K562 (cell line): ENCODE results near the gene SIRT2. TPM values are rescaled to one million over a fixed set of nuclear protein-coding genes. Genes with fewer than 3 reads are reported as not detected.

Source experiments
- DNMT1 ChIP-seq: fragments of 450-650 bp; IDR thresholded peaks from 2 replicates; pipeline ENCODE4 v1.6.1; 2016; ENCODE audit warnings: antibody characterized with exemption, mild to moderate bottlenecking
- ESRRA ChIP-seq: fragments of 450-650 bp; IDR thresholded peaks from 2 replicates; pipeline ENCODE4 v1.6.1; 2014; ENCODE audit warnings: low read depth, mild to moderate bottlenecking, moderate library complexity, borderline replicate concordance
- HINFP ChIP-seq: fragments of 450-650 bp; conservative IDR thresholded peaks from 2 replicates; pipeline ENCODE4 v1.6.1; 2016; ENCODE audit warnings: missing genetic modification characterization, low read depth, mild to moderate bottlenecking, control low read depth, missing compliant biosample characterization
- KDM4B ChIP-seq, 2 experiments: fragments of 450-650 bp in 1 of 2; sonication (generic) in 1 of 2; IDR thresholded peaks; 2 replicates each; pipeline ENCODE4 v1.6.1; 2016 to 2017; ENCODE audit warnings: borderline replicate concordance in 2 of 2, antibody characterized with exemption in 1 of 2, low read depth in 1 of 2, mild to moderate bottlenecking in 1 of 2
- MED1 ChIP-seq: sonication (generic); formaldehyde crosslinking; IDR thresholded peaks from 2 replicates; pipeline ENCODE4 v1.8.1; 2023; ENCODE audit warnings: missing genetic modification reagents, borderline replicate concordance
- TFAM ChIP-seq: fragments of 250-450 bp; sonication (Bioruptor Pico); conservative IDR thresholded peaks from 2 replicates; pipeline ENCODE4 v1.5.0; 2021; ENCODE audit warnings: mild to moderate bottlenecking, moderate library complexity
- ZBTB11 ChIP-seq, 3 experiments: fragments of 200-800 bp in 1 of 3; fragments of 250-450 bp in 1 of 3; fragments of 450-650 bp in 1 of 3; sonication (Bioruptor Pico) in 1 of 3; sonication (Bioruptor generic) in 1 of 3; formaldehyde crosslinking in 1 of 3; IDR thresholded peaks; 2 replicates each; pipeline versions ENCODE4 v1.6.1 to v1.8.0; 2016 to 2022; ENCODE audit warnings: mild to moderate bottlenecking in 2 of 3, missing genetic modification characterization in 2 of 3, missing compliant biosample characterization in 1 of 3, moderate library complexity in 1 of 3
- ZBTB49 ChIP-seq: sonication (generic); formaldehyde crosslinking; IDR thresholded peaks from 2 replicates; pipeline ENCODE4 v1.8.0; 2022; ENCODE audit warnings: missing genetic modification reagents, mild to moderate bottlenecking, borderline replicate concordance
- ZNF408 ChIP-seq: fragments of 250-450 bp; sonication (Bioruptor Pico); IDR thresholded peaks from 2 replicates; pipeline ENCODE4 v1.4.0; 2020; ENCODE audit warnings: low read depth, mild to moderate bottlenecking, moderate library complexity
- polyA plus RNA-seq, 8 experiments: library from polyadenylated mRNA; depleted of rRNA in 4 of 8; stranded (reverse) in 5 of 8; unstranded in 3 of 8; fragments of >200 nt; fragmentation: Nextera tagmentation in 2 of 8; fragmentation: Illumina TruSeq in 1 of 8; extraction: Ambion mirVana in 2 of 8; extraction: Trizol in 1 of 8; gene quantifications; 2 replicates each; pipeline versions ENCODE4 v1.2.1 to v1.2.3, GENCODE V29; 2011 to 2014; ENCODE audit warnings: inconsistent platforms in 1 of 8, missing spikeins in 1 of 8
- total RNA-seq, 7 experiments: library from RNA; depleted of rRNA in 6 of 7; stranded (reverse); fragments of >200 nt in 6 of 7; fragmentation: Illumina TruSeq in 2 of 7; extraction: Trizol in 2 of 7; gene quantifications; 2 replicates each; pipeline versions ENCODE4 v1.2.1 to v1.2.3, GENCODE V29; 2011 to 2021; ENCODE audit warnings: low replicate concordance in 1 of 7
- TF ChIP-seq, protein P1 (sequence below), 2 experiments: fragments of 450-650 bp in 1 of 2; sonication (generic) in 1 of 2; formaldehyde crosslinking in 1 of 2; IDR thresholded peaks in 1 of 2; conservative IDR thresholded peaks in 1 of 2; 2 replicates each; pipeline versions ENCODE4 v1.6.1 to v1.8.1; 2016 to 2023; ENCODE audit warnings: mild to moderate bottlenecking in 2 of 2, moderate library complexity in 2 of 2, inconsistent platforms in 1 of 2, missing genetic modification reagents in 1 of 2

SIRT2 gene
- total and polyA plus RNA-seq, 9 of the 15 experiments (the other 6 are each of a cell fraction or from before 2014, with no cell fraction given) = 2.3 to 35.2 (median 22.9) TPM

DNA sequence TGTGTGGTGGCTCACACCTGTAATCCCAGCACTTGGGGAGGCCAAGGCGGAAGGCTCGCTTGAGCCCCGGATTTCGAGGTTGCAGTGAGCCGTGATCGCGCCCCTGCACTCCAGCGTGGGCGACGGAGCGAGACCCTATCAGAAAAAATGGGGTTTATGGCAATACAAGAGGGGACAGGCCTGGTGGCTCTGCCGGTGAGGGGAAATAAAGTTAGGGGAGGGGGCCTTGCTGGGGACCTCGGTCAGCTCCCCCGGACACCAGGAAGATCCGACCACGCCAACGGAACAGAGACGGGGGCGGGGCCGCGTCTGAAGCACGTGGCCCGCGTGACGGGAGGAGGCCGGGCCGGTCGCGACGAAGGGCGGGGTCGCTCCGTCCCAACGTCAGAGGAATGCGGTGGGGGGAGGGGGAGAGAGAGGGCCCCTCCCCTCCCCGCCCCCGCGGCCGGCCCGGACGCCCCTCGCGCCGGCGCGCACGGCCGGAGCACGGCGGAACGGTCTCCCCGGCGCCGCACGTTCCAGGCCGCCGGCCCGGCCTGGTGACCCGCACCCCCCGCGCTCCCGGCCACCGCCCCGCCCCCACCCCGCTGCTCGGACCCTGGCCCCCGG lies 47.7 kb downstream of the SIRT2 start (continued):
- no peak for TF ChIP-seq HINFP (tag)
- TF ChIP-seq, protein P1, sequence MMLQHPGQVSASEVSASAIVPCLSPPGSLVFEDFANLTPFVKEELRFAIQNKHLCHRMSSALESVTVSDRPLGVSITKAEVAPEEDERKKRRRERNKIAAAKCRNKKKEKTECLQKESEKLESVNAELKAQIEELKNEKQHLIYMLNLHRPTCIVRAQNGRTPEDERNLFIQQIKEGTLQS (IDR thresholded peaks at IDR 0.05) = no peak
- TF ChIP-seq, protein P1 (CRISPR knock-in tag; conservative IDR thresholded peaks at IDR 0.05) = no peak
- no peak for TF ChIP-seq ZBTB49 (CRISPR knock-in tag)
- TF ChIP-seq KDM4B (IDR thresholded peaks at IDR 0.05; ENCODE audit: borderline replicate concordance in 2 of 2, low read depth in 1 of 2) = peak in 1 of 2 experiments; percentile 60; a peak in 1 of 4 replicates
- TF ChIP-seq TFAM (CRISPR knock-in tag) = no peak
- TF ChIP-seq MED1 (CRISPR knock-in tag) = 0 out of 2 replicates have a peak, but pooled peaks have one; percentile 24
- peak in 1 of 3 experiments; percentile 75; a peak in 3 of 6 replicates for TF ChIP-seq ZBTB11 (CRISPR knock-in tag; IDR thresholded peaks at IDR 0.05)
- TF ChIP-seq ESRRA = peak; percentile 50
- no peak for TF ChIP-seq DNMT1
- no peak for TF ChIP-seq ZNF408 (CRISPR knock-in tag)
